HepG2 (cell line): ENCODE results near the gene ZNF341. TPM values are rescaled to one million over a fixed set of nuclear protein-coding genes. Genes with fewer than 3 reads are reported as not detected.

Experiments used
- ELF3 ChIP-seq: IDR thresholded peaks from 2 replicates; pipeline ENCODE4 v1.6.1; 2016; ENCODE audit warnings: missing genetic modification reagents, missing compliant biosample characterization
- GFI1 ChIP-seq: sonication (generic); formaldehyde crosslinking; IDR thresholded peaks from 2 replicates; pipeline ENCODE4 v1.5.0; 2020; ENCODE audit warnings: missing genetic modification reagents, mild to moderate bottlenecking, borderline replicate concordance
- HIVEP1 ChIP-seq: sonication (generic); formaldehyde crosslinking; IDR thresholded peaks from 2 replicates; pipeline ENCODE4 v1.4.0; 2020; ENCODE audit warnings: mild to moderate bottlenecking, missing genetic modification reagents
- MIER3 ChIP-seq: IDR thresholded peaks from 2 replicates; pipeline ENCODE4 v1.6.1; 2016; ENCODE audit warnings: missing compliant biosample characterization, borderline replicate concordance
- PHF8 ChIP-seq: sonication (generic); formaldehyde crosslinking; IDR thresholded peaks from 2 replicates; pipeline ENCODE4 v1.5.0; 2020; ENCODE audit warnings: missing genetic modification reagents
- PRMT3 ChIP-seq: sonication (generic); formaldehyde crosslinking; IDR thresholded peaks from 2 replicates; pipeline ENCODE4 v1.8.1; 2022; ENCODE audit warnings: low read depth, mild to moderate bottlenecking, moderate library complexity, missing genetic modification reagents, borderline replicate concordance
- SKI ChIP-seq: fragments of 450-650 bp; IDR thresholded peaks from one replicate; pipeline ENCODE4 v1.6.1; 2018; ENCODE audit warnings: mild to moderate bottlenecking; ENCODE audit not compliant: partially characterized antibody
- TARDBP ChIP-seq: sonication (generic); formaldehyde crosslinking; IDR thresholded peaks from 2 replicates; pipeline ENCODE4 v1.8.0; 2022; ENCODE audit warnings: mild to moderate bottlenecking, missing genetic modification reagents
- XRCC5 ChIP-seq: fragments of 200-400 bp; formaldehyde crosslinking; optimal IDR thresholded peaks from 2 replicates; pipeline ENCODE3; 2017; ENCODE audit warnings: mild to moderate bottlenecking, low read length
- polyA plus RNA-seq, 8 experiments: library from polyadenylated mRNA; depleted of rRNA in 3 of 8; stranded (reverse) in 7 of 8; unstranded in 1 of 8; fragments of >200 nt; fragmentation: Illumina TruSeq in 4 of 8; extraction: Trizol in 4 of 8; gene quantifications; 2 replicates each; pipeline versions ENCODE4 v1.2.1 to v1.2.3, GENCODE V29; 2011 to 2016; ENCODE audit warnings: low read depth in 4 of 8, missing spikeins in 1 of 8, mixed read lengths in 1 of 8; ENCODE audit not compliant: insufficient read depth in 1 of 8
- total RNA-seq, 5 experiments: library from RNA; depleted of rRNA; stranded (reverse); fragments of >200 nt; fragmentation: Illumina TruSeq; extraction: Trizol; gene quantifications; 2 replicates each; pipeline ENCODE4 v1.2.3, GENCODE V29; 2016; ENCODE audit warnings: low read depth in 1 of 5
- TF ChIP-seq, protein P1 (sequence below): sonication (generic); formaldehyde crosslinking; IDR thresholded peaks from 2 replicates; pipeline ENCODE4 v1.8.1; 2022; ENCODE audit warnings: low read depth, mild to moderate bottlenecking, missing genetic modification reagents
- TF ChIP-seq, protein P2 (sequence below): sonication (generic); formaldehyde crosslinking; IDR thresholded peaks from 2 replicates; pipeline ENCODE4 v1.9.0; 2022; ENCODE audit warnings: missing genetic modification reagents, mild to moderate bottlenecking, borderline replicate concordance
- TF ChIP-seq, protein P3 (sequence below): sonication (generic); formaldehyde crosslinking; IDR thresholded peaks from 2 replicates; pipeline ENCODE4 v1.4.0; 2020; ENCODE audit warnings: missing genetic modification reagents, borderline replicate concordance
- TF ChIP-seq, protein P4 (sequence below): sonication (generic); formaldehyde crosslinking; IDR thresholded peaks from 2 replicates; pipeline ENCODE4 v1.8.0; 2022; ENCODE audit warnings: missing genetic modification reagents, mild to moderate bottlenecking, inconsistent platforms, borderline replicate concordance
- TF ChIP-seq, protein P5 (sequence below): sonication (generic); formaldehyde crosslinking; IDR thresholded peaks from 2 replicates; pipeline ENCODE4 v1.5.0; 2020; ENCODE audit warnings: mild to moderate bottlenecking, missing genetic modification reagents

ZNF341 gene
- total and polyA plus RNA-seq, 2 of the 13 experiments (the other 11 are each of a cell fraction or from before 2014, with no cell fraction given) = 1.1 to 2.2 TPM

DNA sequence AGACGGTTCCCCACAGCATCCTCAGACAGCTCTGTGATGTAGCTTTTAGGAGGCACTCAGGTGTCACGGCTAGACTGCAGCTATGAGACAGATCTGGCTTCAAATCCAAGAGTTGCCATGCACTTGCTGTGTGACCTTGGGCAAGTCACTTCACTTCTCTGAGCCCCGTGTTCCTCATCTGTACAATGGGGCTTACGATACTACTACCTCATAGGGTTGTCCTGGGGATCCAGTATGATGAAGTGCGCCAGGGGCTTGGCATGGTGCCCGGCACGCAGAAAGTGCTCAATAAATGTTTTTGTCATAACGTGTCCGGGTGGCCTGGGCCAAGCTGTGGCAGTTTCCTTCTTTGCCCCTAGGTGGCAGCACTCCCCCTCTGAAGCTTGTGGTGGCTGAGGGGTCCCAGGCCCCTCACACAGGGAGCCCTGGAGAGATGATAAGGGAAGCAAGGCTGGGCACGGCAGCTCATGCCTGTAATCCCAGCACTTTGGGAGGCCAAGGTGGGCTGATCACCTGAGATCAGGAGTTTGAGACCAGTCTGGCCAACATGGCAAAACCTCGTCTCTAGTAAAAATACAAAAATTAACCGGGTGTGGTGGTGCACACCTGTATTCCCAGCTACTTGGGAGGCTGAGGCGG is 60.3 kb downstream of the ZNF341 start (continued):
- TF ChIP-seq, protein P1, sequence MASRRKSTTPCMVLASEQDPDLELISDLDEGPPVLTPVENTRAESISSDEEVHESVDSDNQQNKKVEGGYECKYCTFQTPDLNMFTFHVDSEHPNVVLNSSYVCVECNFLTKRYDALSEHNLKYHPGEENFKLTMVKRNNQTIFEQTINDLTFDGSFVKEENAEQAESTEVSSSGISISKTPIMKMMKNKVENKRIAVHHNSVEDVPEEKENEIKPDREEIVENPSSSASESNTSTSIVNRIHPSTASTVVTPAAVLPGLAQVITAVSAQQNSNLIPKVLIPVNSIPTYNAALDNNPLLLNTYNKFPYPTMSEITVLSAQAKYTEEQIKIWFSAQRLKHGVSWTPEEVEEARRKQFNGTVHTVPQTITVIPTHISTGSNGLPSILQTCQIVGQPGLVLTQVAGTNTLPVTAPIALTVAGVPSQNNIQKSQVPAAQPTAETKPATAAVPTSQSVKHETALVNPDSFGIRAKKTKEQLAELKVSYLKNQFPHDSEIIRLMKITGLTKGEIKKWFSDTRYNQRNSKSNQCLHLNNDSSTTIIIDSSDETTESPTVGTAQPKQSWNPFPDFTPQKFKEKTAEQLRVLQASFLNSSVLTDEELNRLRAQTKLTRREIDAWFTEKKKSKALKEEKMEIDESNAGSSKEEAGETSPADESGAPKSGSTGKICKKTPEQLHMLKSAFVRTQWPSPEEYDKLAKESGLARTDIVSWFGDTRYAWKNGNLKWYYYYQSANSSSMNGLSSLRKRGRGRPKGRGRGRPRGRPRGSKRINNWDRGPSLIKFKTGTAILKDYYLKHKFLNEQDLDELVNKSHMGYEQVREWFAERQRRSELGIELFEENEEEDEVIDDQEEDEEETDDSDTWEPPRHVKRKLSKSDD = peak; percentile 47; the same call in 1 of the 2 replicates
- TF ChIP-seq XRCC5 (peak; percentile 76), HIVEP1 (CRISPR knock-in tag) (peak; percentile 56; the same call in 1 of the 2 replicates), PHF8 (CRISPR knock-in tag) (peak; percentile 13; the same call in 1 of the 2 replicates), ELF3 (CRISPR knock-in tag) (0 out of 2 replicates have a peak, but pooled peaks have one; percentile 36), TARDBP (CRISPR knock-in tag) (0 out of 2 replicates have a peak, but pooled peaks have one; percentile 13), PRMT3 (CRISPR knock-in tag) (0 out of 2 replicates have a peak, but pooled peaks have one; percentile 31), SKI (no peak), GFI1 (CRISPR knock-in tag) (no peak), MIER3 (CRISPR knock-in tag) (0 out of 2 replicates have a peak, but pooled peaks have one; percentile 18)
- TF ChIP-seq, protein P2, sequence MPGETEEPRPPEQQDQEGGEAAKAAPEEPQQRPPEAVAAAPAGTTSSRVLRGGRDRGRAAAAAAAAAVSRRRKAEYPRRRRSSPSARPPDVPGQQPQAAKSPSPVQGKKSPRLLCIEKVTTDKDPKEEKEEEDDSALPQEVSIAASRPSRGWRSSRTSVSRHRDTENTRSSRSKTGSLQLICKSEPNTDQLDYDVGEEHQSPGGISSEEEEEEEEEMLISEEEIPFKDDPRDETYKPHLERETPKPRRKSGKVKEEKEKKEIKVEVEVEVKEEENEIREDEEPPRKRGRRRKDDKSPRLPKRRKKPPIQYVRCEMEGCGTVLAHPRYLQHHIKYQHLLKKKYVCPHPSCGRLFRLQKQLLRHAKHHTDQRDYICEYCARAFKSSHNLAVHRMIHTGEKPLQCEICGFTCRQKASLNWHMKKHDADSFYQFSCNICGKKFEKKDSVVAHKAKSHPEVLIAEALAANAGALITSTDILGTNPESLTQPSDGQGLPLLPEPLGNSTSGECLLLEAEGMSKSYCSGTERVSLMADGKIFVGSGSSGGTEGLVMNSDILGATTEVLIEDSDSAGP (CRISPR knock-in tag) = no peak
- TF ChIP-seq, protein P3, sequence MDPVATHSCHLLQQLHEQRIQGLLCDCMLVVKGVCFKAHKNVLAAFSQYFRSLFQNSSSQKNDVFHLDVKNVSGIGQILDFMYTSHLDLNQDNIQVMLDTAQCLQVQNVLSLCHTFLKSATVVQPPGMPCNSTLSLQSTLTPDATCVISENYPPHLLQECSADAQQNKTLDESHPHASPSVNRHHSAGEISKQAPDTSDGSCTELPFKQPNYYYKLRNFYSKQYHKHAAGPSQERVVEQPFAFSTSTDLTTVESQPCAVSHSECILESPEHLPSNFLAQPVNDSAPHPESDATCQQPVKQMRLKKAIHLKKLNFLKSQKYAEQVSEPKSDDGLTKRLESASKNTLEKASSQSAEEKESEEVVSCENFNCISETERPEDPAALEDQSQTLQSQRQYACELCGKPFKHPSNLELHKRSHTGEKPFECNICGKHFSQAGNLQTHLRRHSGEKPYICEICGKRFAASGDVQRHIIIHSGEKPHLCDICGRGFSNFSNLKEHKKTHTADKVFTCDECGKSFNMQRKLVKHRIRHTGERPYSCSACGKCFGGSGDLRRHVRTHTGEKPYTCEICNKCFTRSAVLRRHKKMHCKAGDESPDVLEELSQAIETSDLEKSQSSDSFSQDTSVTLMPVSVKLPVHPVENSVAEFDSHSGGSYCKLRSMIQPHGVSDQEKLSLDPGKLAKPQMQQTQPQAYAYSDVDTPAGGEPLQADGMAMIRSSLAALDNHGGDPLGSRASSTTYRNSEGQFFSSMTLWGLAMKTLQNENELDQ (CRISPR knock-in tag) = 0 out of 2 replicates have a peak, but pooled peaks have one; percentile 42
- TF ChIP-seq, protein P4, sequence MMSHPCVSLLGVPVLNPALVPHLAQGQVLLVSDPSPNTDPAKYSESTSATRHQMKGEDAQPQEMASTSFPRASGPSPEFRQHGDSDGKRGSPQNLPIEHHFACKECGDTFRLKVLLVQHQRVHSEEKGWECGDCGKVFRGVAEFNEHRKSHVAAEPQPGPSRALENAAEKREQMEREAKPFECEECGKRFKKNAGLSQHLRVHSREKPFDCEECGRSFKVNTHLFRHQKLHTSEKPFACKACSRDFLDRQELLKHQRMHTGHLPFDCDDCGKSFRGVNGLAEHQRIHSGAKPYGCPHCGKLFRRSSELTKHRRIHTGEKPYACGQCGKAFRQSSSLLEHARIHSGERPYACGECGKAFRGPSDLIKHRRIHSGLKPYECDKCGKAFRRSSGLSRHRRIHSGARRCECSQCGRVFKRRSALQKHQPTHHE = no peak
- TF ChIP-seq, protein P5, sequence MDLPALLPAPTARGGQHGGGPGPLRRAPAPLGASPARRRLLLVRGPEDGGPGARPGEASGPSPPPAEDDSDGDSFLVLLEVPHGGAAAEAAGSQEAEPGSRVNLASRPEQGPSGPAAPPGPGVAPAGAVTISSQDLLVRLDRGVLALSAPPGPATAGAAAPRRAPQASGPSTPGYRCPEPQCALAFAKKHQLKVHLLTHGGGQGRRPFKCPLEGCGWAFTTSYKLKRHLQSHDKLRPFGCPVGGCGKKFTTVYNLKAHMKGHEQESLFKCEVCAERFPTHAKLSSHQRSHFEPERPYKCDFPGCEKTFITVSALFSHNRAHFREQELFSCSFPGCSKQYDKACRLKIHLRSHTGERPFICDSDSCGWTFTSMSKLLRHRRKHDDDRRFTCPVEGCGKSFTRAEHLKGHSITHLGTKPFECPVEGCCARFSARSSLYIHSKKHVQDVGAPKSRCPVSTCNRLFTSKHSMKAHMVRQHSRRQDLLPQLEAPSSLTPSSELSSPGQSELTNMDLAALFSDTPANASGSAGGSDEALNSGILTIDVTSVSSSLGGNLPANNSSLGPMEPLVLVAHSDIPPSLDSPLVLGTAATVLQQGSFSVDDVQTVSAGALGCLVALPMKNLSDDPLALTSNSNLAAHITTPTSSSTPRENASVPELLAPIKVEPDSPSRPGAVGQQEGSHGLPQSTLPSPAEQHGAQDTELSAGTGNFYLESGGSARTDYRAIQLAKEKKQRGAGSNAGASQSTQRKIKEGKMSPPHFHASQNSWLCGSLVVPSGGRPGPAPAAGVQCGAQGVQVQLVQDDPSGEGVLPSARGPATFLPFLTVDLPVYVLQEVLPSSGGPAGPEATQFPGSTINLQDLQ (CRISPR knock-in tag) = 0 out of 2 replicates have a peak, but pooled peaks have one; percentile 29
